ENCODE measurements around the gene PARD3.

The PARD3 gene

GRCh38 chr10:34465678-34466077 is 349.4 kb downstream of the PARD3 start:
- H3K4me3 ChIP-seq (ENCODE audit: control insufficient read depth, low read depth, low read length), result no peak overlapping the region
- TF ChIP-seq CTCF (conservative IDR thresholded peaks at IDR 0.05; ENCODE audit: control insufficient read depth, insufficient read depth, low read depth, low read length), result no peak
- DNase-seq (ENCODE audit: low read depth), result no peak

GRCh38 chr10:34464591-34464990 is 350.5 kb downstream of the PARD3 start:
- no peak for TF ChIP-seq CTCF (conservative IDR thresholded peaks at IDR 0.05; ENCODE audit: control insufficient read depth, insufficient read depth, low read depth, low read length)
- no peak overlapping the region for H3K4me3 ChIP-seq (ENCODE audit: control insufficient read depth, low read depth, low read length)
- no peak for DNase-seq (ENCODE audit: low read depth)

GRCh38 chr10:34464000-34464399 is 351.1 kb downstream of the PARD3 start:
- H3K4me3 ChIP-seq (ENCODE audit: control insufficient read depth, low read depth, low read length), result no peak overlapping the region
- no peak for DNase-seq (ENCODE audit: low read depth)
- TF ChIP-seq CTCF (conservative IDR thresholded peaks at IDR 0.05; ENCODE audit: control insufficient read depth, insufficient read depth, low read depth, low read length), result no peak

GRCh38 chr10:34462993-34463392 is 352.1 kb downstream of the PARD3 start:
- DNase-seq (ENCODE audit: low read depth), result no peak
- no peak for TF ChIP-seq CTCF (conservative IDR thresholded peaks at IDR 0.05; ENCODE audit: control insufficient read depth, insufficient read depth, low read depth, low read length)
- no peak overlapping the region for H3K4me3 ChIP-seq (ENCODE audit: control insufficient read depth, low read depth, low read length)

- no peak for TF ChIP-seq CTCF (conservative IDR thresholded peaks at IDR 0.05; ENCODE audit: control insufficient read depth, insufficient read depth, low read depth, low read length)
- H3K4me3 ChIP-seq (ENCODE audit: control insufficient read depth, low read depth, low read length), result no peak overlapping the region
- DNase-seq (ENCODE audit: low read depth), result no peak
Measured at GRCh38 chr10:34462056-34462455, 353.0 kb downstream of the PARD3 start.

- TF ChIP-seq CTCF (conservative IDR thresholded peaks at IDR 0.05; ENCODE audit: control insufficient read depth, insufficient read depth, low read depth, low read length), result no peak
- no peak for DNase-seq (ENCODE audit: low read depth)
- no peak overlapping the region for H3K4me3 ChIP-seq (ENCODE audit: control insufficient read depth, low read depth, low read length)
Measured at GRCh38 chr10:34454590-34455261, 360.4 kb downstream of the PARD3 start.

- no peak for TF ChIP-seq CTCF (conservative IDR thresholded peaks at IDR 0.05; ENCODE audit: control insufficient read depth, insufficient read depth, low read depth, low read length)
- peak; percentile 46 for DNase-seq (ENCODE audit: low read depth)
- no peak overlapping the region for H3K4me3 ChIP-seq (ENCODE audit: control insufficient read depth, low read depth, low read length)
Measured at GRCh38 chr10:34449836-34450235, 365.3 kb downstream of the PARD3 start.

All from fibroblast of mammary gland (primary cell).